ENCODE measurements around the gene KCNQ1OT1.

Gene KCNQ1OT1

DNA sequence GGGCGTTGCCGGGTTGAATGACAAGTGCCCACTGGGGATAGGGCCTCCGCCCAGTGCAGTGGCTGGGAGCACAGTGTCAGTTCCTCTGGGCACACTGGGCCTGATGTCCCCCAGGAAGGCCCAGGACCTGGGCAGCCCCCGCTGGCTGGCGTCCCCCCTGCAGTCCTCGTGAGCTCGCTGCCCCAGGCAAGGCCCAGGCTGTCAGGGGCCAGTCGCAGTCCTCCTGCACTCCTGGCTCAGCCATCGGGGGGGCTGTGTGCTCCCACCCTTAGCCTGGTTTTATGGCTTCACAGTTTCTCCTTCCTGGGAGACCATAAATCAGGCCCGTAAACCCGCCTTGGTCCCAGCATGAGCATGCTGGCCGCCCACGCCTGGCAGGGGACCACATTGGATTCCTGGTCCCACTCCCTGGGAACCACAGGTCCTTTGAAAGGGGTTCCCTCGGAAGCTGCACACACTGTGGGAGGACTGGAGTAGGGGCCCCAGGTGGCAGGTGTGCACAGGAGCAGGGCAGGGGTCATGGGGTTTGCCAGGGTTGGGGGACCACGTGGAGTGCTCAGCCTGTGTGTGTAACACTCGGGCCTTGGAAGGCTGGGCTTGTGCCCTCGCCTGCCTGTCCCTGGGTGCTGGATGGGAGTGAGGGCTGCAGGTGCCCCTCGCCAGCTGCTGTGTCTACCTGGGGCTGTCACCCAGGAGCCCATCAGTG, 113.6 kb downstream of the KCNQ1OT1 start:
- H3K27me3 ChIP-seq (ENCODE audit: low read depth, low read length): no peaks in the 10 kb centered on the region

DNA sequence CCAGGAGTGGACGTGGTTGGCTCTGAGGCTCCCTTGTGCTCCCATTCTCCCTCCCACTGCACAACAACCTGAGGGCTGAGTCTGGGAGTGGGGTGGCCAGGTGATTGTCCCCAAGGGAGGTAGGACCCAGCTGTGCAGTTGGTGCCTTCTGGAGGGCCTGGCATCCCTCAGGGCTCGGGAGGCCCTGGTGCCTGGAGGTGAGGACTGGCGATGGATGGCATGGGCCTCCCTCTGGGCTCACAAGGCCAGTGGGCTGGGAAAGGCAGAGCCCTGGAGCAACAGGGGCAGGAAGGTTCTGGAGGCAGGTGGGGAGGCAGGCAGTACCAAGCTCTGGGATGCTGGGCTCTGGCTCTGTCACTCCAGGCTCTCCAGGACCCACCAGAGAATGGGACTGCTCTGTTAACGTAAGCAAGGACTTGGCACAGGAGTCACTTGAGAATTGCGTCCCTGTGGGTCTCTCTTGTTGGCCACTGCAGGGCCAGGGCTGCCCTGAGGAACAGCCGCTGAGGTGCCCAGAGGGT, 114.2 kb downstream of the KCNQ1OT1 start:
- no peak overlapping the region for H3K4me2 ChIP-seq (ENCODE audit: low read length)
- H3K36me3 ChIP-seq (replicated peaks; ENCODE audit: low read depth, low read length): no peaks in the 10 kb centered on the region
- H3K4me1 ChIP-seq (ENCODE audit: low read length): no peaks in the 10 kb centered on the region
- no peak overlapping the region for H3K4me3 ChIP-seq (ENCODE audit: low read length)
- no peak overlapping the region for H3K27ac ChIP-seq (ENCODE audit: low read length)
- no peak overlapping the region for H3K9ac ChIP-seq (ENCODE audit: low read length)
- no peaks in the 10 kb centered on the region for H3K27me3 ChIP-seq (ENCODE audit: low read depth, low read length)
- no peaks in the 10 kb centered on the region for H4K20me1 ChIP-seq (ENCODE audit: insufficient read depth, low read length)
- no peak for TF ChIP-seq EZH2phosphoT487 (IDR thresholded peaks at IDR 0.05; ENCODE audit: low read depth)
- TF ChIP-seq, protein P1, sequence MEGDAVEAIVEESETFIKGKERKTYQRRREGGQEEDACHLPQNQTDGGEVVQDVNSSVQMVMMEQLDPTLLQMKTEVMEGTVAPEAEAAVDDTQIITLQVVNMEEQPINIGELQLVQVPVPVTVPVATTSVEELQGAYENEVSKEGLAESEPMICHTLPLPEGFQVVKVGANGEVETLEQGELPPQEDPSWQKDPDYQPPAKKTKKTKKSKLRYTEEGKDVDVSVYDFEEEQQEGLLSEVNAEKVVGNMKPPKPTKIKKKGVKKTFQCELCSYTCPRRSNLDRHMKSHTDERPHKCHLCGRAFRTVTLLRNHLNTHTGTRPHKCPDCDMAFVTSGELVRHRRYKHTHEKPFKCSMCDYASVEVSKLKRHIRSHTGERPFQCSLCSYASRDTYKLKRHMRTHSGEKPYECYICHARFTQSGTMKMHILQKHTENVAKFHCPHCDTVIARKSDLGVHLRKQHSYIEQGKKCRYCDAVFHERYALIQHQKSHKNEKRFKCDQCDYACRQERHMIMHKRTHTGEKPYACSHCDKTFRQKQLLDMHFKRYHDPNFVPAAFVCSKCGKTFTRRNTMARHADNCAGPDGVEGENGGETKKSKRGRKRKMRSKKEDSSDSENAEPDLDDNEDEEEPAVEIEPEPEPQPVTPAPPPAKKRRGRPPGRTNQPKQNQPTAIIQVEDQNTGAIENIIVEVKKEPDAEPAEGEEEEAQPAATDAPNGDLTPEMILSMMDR (IDR thresholded peaks at IDR 0.05; ENCODE audit: low read depth, low read length): no peak
- no peaks in the 10 kb centered on the region for H3K79me2 ChIP-seq (ENCODE audit: low read length)
- no peak overlapping the region for H2AFZ ChIP-seq (ENCODE audit: low read depth, low read length)
- no peaks in the 10 kb centered on the region for H3K9me3 ChIP-seq (ENCODE audit: insufficient read depth, low read length)

More for the DNA sequence above, 113.6 kb downstream of the KCNQ1OT1 start:
- Histone ChIP-seq H4K20me1 (ENCODE audit: insufficient read depth, low read length) (no peaks in the 10 kb centered on the region), H3K79me2 (ENCODE audit: low read length) (no peaks in the 10 kb centered on the region), H3K9ac (ENCODE audit: low read length) (no peak overlapping the region), H3K27ac (ENCODE audit: low read length) (no peak overlapping the region), H3K4me1 (ENCODE audit: low read length) (no peaks in the 10 kb centered on the region), H3K4me3 (ENCODE audit: low read length) (no peak overlapping the region), H3K9me3 (ENCODE audit: insufficient read depth, low read length) (no peaks in the 10 kb centered on the region), H2AFZ (ENCODE audit: low read depth, low read length) (no peak overlapping the region), H3K4me2 (ENCODE audit: low read length) (no peak overlapping the region), H3K36me3 (replicated peaks; ENCODE audit: low read depth, low read length) (no peaks in the 10 kb centered on the region)
- TF ChIP-seq, protein P1 (IDR thresholded peaks at IDR 0.05; ENCODE audit: low read depth, low read length): no peak
- no peak for TF ChIP-seq EZH2phosphoT487 (IDR thresholded peaks at IDR 0.05; ENCODE audit: low read depth)

DNA sequence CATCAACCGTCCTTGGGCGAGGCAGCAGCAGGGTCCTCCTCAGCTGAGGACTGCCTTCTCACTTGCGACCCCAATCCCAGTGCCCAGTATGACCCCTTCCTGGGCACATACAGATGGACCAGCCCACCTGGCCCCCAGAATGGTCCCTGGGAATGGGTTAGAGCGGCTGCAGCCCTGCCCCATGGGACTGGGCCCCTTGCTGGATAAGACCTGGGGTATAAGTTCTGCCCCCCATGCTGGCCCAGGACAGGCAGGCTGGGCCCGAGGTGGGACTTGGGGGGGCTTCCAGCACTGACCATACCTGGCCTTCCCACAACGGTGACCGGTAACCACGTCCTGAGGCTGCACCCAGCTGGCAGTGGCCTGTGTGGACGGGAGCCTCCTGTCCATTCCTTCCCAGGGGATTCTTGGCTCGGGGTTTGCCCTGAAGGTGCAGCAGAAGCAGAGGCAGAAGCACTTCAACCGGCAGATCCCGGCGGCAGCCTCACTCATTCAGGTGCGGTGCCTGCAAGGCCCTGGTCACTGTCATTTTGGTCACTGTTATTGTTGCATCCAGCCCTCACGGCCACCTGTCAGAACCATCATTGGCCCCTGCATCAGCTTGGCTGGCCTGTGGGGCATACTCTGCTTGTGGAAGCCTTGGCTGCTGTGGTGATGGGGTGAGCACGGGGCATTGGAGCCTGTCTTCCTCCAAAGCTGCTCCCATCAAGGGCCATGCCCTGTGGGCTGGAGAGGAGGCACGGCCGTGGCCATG, 114.8 kb downstream of the KCNQ1OT1 start:
- H3K27ac ChIP-seq (ENCODE audit: low read length): no peak overlapping the region
- no peak overlapping the region for H3K9ac ChIP-seq (ENCODE audit: low read length)
- H3K9me3 ChIP-seq (ENCODE audit: insufficient read depth, low read length): no peaks in the 10 kb centered on the region
- H3K4me2 ChIP-seq (ENCODE audit: low read length): no peak overlapping the region
- H3K36me3 ChIP-seq (replicated peaks; ENCODE audit: low read depth, low read length): no peaks in the 10 kb centered on the region
- no peaks in the 10 kb centered on the region for H3K27me3 ChIP-seq (ENCODE audit: low read depth, low read length)
- no peaks in the 10 kb centered on the region for H3K4me1 ChIP-seq (ENCODE audit: low read length)
- no peak for TF ChIP-seq EZH2phosphoT487 (IDR thresholded peaks at IDR 0.05; ENCODE audit: low read depth)
- TF ChIP-seq, protein P1 (IDR thresholded peaks at IDR 0.05; ENCODE audit: low read depth, low read length): no peak
- no peaks in the 10 kb centered on the region for H4K20me1 ChIP-seq (ENCODE audit: insufficient read depth, low read length)
- H3K79me2 ChIP-seq (ENCODE audit: low read length): no peaks in the 10 kb centered on the region
- H2AFZ ChIP-seq (ENCODE audit: low read depth, low read length): no peak overlapping the region
- H3K4me3 ChIP-seq (ENCODE audit: low read length): no peak overlapping the region

DNA sequence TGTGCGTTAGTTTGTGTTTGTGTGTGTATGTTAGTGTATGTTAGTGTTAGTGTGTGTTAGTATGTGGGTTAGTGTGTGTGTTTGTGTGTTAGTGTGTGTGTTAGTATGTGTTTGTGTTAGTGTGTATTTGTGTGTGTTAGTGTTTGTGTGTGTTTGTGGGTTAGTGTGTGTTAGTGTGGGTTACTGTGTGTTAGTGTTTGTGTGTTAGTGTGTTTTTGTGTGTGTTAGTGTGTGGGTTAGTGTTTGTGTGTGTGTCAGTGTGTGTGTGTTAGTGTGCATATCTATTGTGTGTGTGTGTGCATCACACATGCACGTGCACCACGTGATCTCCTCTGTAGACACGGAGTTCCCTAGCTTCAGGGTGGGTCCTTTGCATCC, 115.4 kb downstream of the KCNQ1OT1 start:
- H3K4me3 ChIP-seq (ENCODE audit: low read length): no peak overlapping the region
- H3K9ac ChIP-seq (ENCODE audit: low read length): no peak overlapping the region
- no peak overlapping the region for H3K4me2 ChIP-seq (ENCODE audit: low read length)
- no peaks in the 10 kb centered on the region for H3K36me3 ChIP-seq (replicated peaks; ENCODE audit: low read depth, low read length)
- H2AFZ ChIP-seq (ENCODE audit: low read depth, low read length): no peak overlapping the region
- H3K27ac ChIP-seq (ENCODE audit: low read length): no peak overlapping the region
- H3K4me1 ChIP-seq (ENCODE audit: low read length): no peaks in the 10 kb centered on the region
- no peak for TF ChIP-seq EZH2phosphoT487 (IDR thresholded peaks at IDR 0.05; ENCODE audit: low read depth)
- TF ChIP-seq, protein P1 (IDR thresholded peaks at IDR 0.05; ENCODE audit: low read depth, low read length): no peak
- no peaks in the 10 kb centered on the region for H3K79me2 ChIP-seq (ENCODE audit: low read length)
- H3K9me3 ChIP-seq (ENCODE audit: insufficient read depth, low read length): no peaks in the 10 kb centered on the region
- H3K27me3 ChIP-seq (ENCODE audit: low read depth, low read length): no peaks in the 10 kb centered on the region
- no peaks in the 10 kb centered on the region for H4K20me1 ChIP-seq (ENCODE audit: insufficient read depth, low read length)

Data from OCI-LY3 (cell line).